SK-N-SH treated with all-trans-retinoic acid at 6 μM for 48 hours (cell line): ENCODE data around the gene STMN1.

Experiments used
- ARNTL ChIP-seq: fragments of 450-650 bp; formaldehyde crosslinking; IDR thresholded peaks from 2 replicates; pipeline ENCODE4 v1.5.0; 2020; ENCODE audit warnings: low read depth, mild to moderate bottlenecking, moderate library complexity, borderline replicate concordance
- CREB5 ChIP-seq: fragments of 250-450 bp; sonication (Bioruptor Pico); IDR thresholded peaks from 2 replicates; pipeline ENCODE4 v1.5.1; 2020; ENCODE audit warnings: low read depth, mild to moderate bottlenecking, moderate library complexity
- ISL1 ChIP-seq: fragments of 250-450 bp; sonication (Bioruptor Pico); IDR thresholded peaks from 2 replicates; pipeline ENCODE4 v2.1.2; 2022; ENCODE audit warnings: mild to moderate bottlenecking, moderate library complexity
- OSR1 ChIP-seq: fragments of 250-450 bp; sonication (Bioruptor Pico); IDR thresholded peaks from 2 replicates; pipeline ENCODE4 v1.8.0; 2022; ENCODE audit warnings: moderate library complexity, mild to moderate bottlenecking, inconsistent platforms
- PATZ1 ChIP-seq: fragments of 250-450 bp; sonication (Bioruptor Pico); IDR thresholded peaks from 2 replicates; pipeline ENCODE4 v1.8.0; 2020; ENCODE audit warnings: mild to moderate bottlenecking, moderate library complexity, borderline replicate concordance
- POU6F1 ChIP-seq: fragments of 250-450 bp; sonication (Bioruptor Pico); IDR thresholded peaks from 2 replicates; pipeline ENCODE4 v1.8.0; 2021; ENCODE audit warnings: low read depth, mild to moderate bottlenecking, moderate library complexity, borderline replicate concordance
- ZFP30 ChIP-seq: fragments of 450-650 bp; formaldehyde crosslinking; IDR thresholded peaks from 2 replicates; pipeline ENCODE4 v1.5.0; 2022; ENCODE audit warnings: mild to moderate bottlenecking, moderate library complexity
- TF ChIP-seq, protein P1 (sequence below): fragments of 250-450 bp; sonication (Bioruptor Pico); IDR thresholded peaks from 2 replicates; pipeline ENCODE4 v1.5.0; 2020; ENCODE audit warnings: mild to moderate bottlenecking, moderate library complexity

GRCh38 chr1:25922971-25923552, 16.8 kb upstream of the STMN1 start:
- TF ChIP-seq POU6F1 (CRISPR knock-in tag) = no peak
- TF ChIP-seq ZFP30 (CRISPR knock-in tag) = no peak
- no peak for TF ChIP-seq ARNTL (CRISPR knock-in tag)
- TF ChIP-seq OSR1 (CRISPR knock-in tag) = no peak
- no peak for TF ChIP-seq PATZ1 (CRISPR knock-in tag)
- TF ChIP-seq CREB5 (CRISPR knock-in tag) = no peak
- no peak for TF ChIP-seq ISL1 (CRISPR knock-in tag)
- TF ChIP-seq, protein P1, sequence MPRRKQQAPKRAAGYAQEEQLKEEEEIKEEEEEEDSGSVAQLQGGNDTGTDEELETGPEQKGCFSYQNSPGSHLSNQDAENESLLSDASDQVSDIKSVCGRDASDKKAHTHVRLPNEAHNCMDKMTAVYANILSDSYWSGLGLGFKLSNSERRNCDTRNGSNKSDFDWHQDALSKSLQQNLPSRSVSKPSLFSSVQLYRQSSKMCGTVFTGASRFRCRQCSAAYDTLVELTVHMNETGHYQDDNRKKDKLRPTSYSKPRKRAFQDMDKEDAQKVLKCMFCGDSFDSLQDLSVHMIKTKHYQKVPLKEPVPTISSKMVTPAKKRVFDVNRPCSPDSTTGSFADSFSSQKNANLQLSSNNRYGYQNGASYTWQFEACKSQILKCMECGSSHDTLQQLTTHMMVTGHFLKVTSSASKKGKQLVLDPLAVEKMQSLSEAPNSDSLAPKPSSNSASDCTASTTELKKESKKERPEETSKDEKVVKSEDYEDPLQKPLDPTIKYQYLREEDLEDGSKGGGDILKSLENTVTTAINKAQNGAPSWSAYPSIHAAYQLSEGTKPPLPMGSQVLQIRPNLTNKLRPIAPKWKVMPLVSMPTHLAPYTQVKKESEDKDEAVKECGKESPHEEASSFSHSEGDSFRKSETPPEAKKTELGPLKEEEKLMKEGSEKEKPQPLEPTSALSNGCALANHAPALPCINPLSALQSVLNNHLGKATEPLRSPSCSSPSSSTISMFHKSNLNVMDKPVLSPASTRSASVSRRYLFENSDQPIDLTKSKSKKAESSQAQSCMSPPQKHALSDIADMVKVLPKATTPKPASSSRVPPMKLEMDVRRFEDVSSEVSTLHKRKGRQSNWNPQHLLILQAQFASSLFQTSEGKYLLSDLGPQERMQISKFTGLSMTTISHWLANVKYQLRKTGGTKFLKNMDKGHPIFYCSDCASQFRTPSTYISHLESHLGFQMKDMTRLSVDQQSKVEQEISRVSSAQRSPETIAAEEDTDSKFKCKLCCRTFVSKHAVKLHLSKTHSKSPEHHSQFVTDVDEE (CRISPR knock-in tag) = no peak
